Pulmonary artery endothelial cell (primary cell): ENCODE measurements around the gene ANTXR2. TPM values are rescaled to one million over a fixed set of nuclear protein-coding genes. Genes with fewer than 3 reads are reported as not detected.

Experiments
- DNase-seq: peaks from one replicate; pipeline ENCODE4 v3.0.0-alpha.2; 2011; ENCODE audit warnings: low read depth, low spot score
- total RNA-seq: library from RNA; depleted of rRNA; stranded (reverse); fragments of >200 nt; gene quantifications from 2 replicates; pipeline ENCODE4 v1.2.3, GENCODE V29; 2014

The ANTXR2 gene
- total RNA-seq, 1 donor from 2014 or later, result 30.3 TPM

GRCh38 chr4:80069837-80070731 lies 2.9 kb downstream of the ANTXR2 start:
- DNase-seq, result no peak

- no peak for DNase-seq
Measured at GRCh38 chr4:80069108-80069836, 3.8 kb downstream of the ANTXR2 start.

- no peak for DNase-seq
Measured at GRCh38 chr4:80065601-80066000, 7.4 kb downstream of the ANTXR2 start.

GRCh38 chr4:80062527-80062926 lies 10.5 kb downstream of the ANTXR2 start:
- DNase-seq, result no peak

- no peak for DNase-seq
Measured at GRCh38 chr4:80060804-80061203, 12.2 kb downstream of the ANTXR2 start.

GRCh38 chr4:80058740-80059139 lies 14.3 kb downstream of the ANTXR2 start:
- no peak for DNase-seq

- no peak for DNase-seq
Measured at GRCh38 chr4:80054375-80054774, 18.7 kb downstream of the ANTXR2 start.

GRCh38 chr4:80053140-80053910 lies 19.7 kb downstream of the ANTXR2 start:
- no peak for DNase-seq

- DNase-seq, result no peak
Measured at GRCh38 chr4:80049813-80050534, 23.1 kb downstream of the ANTXR2 start.

GRCh38 chr4:80049402-80049801 lies 23.6 kb downstream of the ANTXR2 start:
- DNase-seq, result no peak

- no peak for DNase-seq
Measured at GRCh38 chr4:80045786-80046185, 27.2 kb downstream of the ANTXR2 start.

GRCh38 chr4:80043541-80043940 lies 29.5 kb downstream of the ANTXR2 start:
- no peak for DNase-seq

GRCh38 chr4:80042821-80043220 lies 30.2 kb downstream of the ANTXR2 start:
- no peak for DNase-seq

- no peak for DNase-seq
Measured at GRCh38 chr4:80037864-80038263, 35.2 kb downstream of the ANTXR2 start.

- peak; percentile 24 for DNase-seq
Measured at GRCh38 chr4:80036949-80037685, 35.9 kb downstream of the ANTXR2 start.

- DNase-seq, result no peak
Measured at GRCh38 chr4:80036306-80036705, 36.7 kb downstream of the ANTXR2 start.

- DNase-seq, result peak; percentile 37
Measured at GRCh38 chr4:80035336-80035735, 37.7 kb downstream of the ANTXR2 start.

- no peak for DNase-seq
Measured at GRCh38 chr4:80033581-80033980, 39.4 kb downstream of the ANTXR2 start.

- no peak for DNase-seq
Measured at GRCh38 chr4:80029364-80029763, 43.7 kb downstream of the ANTXR2 start.

- DNase-seq, result no peak
Measured at GRCh38 chr4:80027611-80028010, 45.4 kb downstream of the ANTXR2 start.
